Ectodermal cell (in vitro differentiated cells): Measurements from ENCODE around the gene ARFIP2.

Experiments
- H3K27ac ChIP-seq: 2 replicates; pipeline ENCODE4 v1.7.0; 2013; ENCODE audit warnings: mild to moderate bottlenecking, low read depth, low read length; ENCODE audit not compliant: insufficient read depth, poor library complexity, severe bottlenecking
- H3K27me3 ChIP-seq: 2 replicates; pipeline ENCODE4 v1.7.0; 2013; ENCODE audit warnings: mild to moderate bottlenecking, low read length; ENCODE audit not compliant: insufficient read depth, control insufficient read depth, poor library complexity, severe bottlenecking
- H3K36me3 ChIP-seq: one replicate; pipeline ENCODE4 v1.7.0; 2013; ENCODE audit warnings: low read length; ENCODE audit not compliant: control insufficient read depth, insufficient read depth
- H3K4me1 ChIP-seq: one replicate; pipeline ENCODE4 v1.7.0; 2013; ENCODE audit warnings: low read length; ENCODE audit not compliant: control insufficient read depth, insufficient read depth
- H3K4me3 ChIP-seq: 2 replicates; pipeline ENCODE4 v1.7.0; 2013; ENCODE audit warnings: low read depth, low read length, control low read depth; ENCODE audit not compliant: insufficient read depth
- H3K9me3 ChIP-seq: 2 replicates; pipeline ENCODE4 v1.7.0; 2013; ENCODE audit warnings: mild to moderate bottlenecking, low read length, moderate library complexity; ENCODE audit not compliant: control insufficient read depth
- WGBS, 2 experiments: methylation state at CpG; one replicate each; pipeline ENCODE4 v1.1.7; 2013; ENCODE audit warnings: missing lambda C conversion rate in 2 of 2; 5-methylcytosine and 5-hydroxymethylcytosine counted together

The ARFIP2 gene

DNA sequence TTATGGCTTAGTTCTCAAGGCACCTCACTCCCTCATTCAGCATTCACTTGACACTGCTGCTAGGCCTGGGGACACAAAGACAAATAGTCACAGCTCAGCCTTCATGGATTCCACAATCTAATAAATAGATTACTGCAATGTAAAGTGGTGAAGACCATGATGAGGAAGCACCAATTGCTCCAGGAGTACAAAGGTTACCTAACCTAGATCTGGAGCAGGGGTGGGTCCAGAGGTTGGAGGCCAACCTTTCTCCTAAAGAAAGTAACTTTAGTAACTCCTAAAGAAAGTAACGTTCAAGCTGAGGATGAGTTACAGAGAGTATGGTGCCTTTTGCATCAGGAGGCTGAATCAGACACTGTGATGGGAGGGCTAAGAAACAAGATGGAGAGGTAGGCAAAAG, 11.5 kb downstream of the ARFIP2 start:
- Histone ChIP-seq H3K27me3 (no peaks in the 10 kb centered on the region), H3K9me3 (no peaks in the 10 kb centered on the region), H3K27ac (no peak overlapping the region), H3K4me1 (peaks cover 11% of the 10 kb centered on the region), H3K36me3 (no peaks in the 10 kb centered on the region), H3K4me3 (no peak overlapping the region)
- WGBS, 2 experiments, result 91 to 96% methylated on average over 1 of the region's 1 CpG

DNA sequence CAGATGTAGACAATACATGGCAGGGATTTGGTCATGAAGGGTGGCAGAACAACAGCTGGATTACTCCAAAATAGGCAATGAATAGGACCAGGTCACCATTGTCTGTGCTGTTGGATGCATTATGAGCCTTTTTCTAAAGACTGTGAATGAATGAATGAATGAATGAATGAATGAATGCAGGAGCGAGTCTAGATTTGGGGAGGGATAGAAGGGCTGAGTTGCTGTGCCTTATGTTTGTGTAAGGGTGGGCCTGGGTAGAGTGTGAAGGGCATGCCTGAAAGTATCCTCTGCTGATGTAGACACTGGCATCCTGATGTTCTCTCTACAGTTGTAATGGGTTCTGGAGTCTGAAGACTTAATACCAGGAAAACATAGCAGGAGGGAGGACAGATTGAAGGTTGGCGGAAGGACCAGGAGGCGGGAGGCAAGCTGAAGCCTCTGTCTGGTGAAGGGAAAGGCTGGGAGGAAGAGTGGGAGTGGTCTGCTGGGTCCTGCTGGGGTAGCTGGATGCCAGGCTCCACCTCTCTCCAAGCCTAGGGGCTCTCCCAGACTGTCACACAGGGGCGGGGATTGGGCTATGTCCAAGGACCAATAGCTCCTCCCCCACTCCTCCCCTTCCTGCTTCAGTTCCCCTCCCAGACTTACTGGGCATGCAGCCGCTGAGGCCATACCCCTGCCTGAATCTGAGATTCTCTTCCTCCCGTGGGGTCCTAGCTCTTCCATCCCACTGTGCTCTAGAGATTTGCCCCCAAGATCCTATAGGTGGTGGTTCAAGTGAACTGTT, 12.2 kb downstream of the ARFIP2 start:
- Histone ChIP-seq H3K27me3 (no peaks in the 10 kb centered on the region), H3K4me3 (no peak overlapping the region), H3K27ac (no peak overlapping the region), H3K9me3 (no peaks in the 10 kb centered on the region), H3K36me3 (no peaks in the 10 kb centered on the region), H3K4me1 (peaks cover 11% of the 10 kb centered on the region)
- WGBS, 2 experiments, result 19 to 23% methylated on average over 6 of the region's 6 CpGs

DNA sequence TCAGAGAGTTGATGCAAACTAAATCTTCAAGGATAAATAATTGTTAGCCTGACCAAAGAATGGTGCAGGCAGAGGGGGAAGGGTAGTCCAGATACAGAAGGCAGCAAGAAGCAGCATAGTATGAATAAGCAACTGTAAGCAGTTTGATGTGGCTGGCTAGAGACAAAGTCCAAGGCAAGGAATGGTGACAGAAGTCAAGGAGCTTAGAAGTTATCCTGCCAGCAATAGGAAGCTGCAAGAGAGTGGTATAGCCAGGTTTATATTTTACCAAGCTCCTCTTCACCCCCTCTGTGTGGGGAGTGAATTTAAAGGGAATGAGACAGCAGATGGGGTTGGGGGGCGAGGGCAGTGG, 22.1 kb downstream of the ARFIP2 start:
- Histone ChIP-seq H3K27ac (no peak overlapping the region), H3K9me3 (no peaks in the 10 kb centered on the region), H3K27me3 (no peaks in the 10 kb centered on the region), H3K36me3 (peaks cover 2% of the 10 kb centered on the region), H3K4me1 (no peaks in the 10 kb centered on the region), H3K4me3 (no peak overlapping the region)
- 79 to 87% methylated on average over 1 of the region's 1 CpG for WGBS, 2 experiments

DNA sequence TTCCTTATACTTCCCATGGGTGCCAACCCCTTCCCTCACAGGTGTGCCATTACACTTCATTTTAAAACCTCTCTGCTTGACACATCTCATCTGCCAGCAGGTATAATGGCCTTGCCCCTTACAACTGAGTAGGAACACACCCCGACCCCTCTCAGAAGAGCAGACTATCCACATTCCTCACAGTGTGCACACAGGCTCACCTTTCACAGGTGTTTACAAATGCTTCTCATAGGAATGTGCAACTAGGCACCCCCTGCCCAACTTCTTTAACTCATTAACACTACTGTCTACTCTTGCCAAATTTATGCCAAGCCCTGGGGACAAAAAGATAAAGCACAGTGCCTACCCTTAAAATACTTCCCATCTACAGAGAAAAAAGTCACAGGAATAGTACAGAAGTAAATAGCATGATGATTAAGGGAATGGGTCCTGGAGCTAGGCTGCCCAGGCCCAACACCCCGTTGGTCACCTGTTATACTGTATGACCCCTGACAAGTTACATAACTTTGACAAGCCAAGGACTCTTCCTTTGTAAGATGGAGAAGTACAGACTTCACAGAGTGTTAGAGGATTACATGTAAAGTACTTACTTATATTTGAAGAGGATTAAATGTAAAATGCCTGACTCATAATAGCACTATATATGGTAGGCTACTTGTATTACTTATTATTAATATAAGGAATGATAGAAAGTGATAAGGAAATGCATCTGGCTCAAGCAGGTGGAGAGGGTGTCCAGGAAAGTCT, 22.6 kb downstream of the ARFIP2 start:
- Histone ChIP-seq H3K4me1 (no peaks in the 10 kb centered on the region), H3K9me3 (no peaks in the 10 kb centered on the region), H3K27ac (no peak overlapping the region), H3K36me3 (peaks cover 2% of the 10 kb centered on the region), H3K27me3 (no peaks in the 10 kb centered on the region), H3K4me3 (no peak overlapping the region)
- 76 to 88% methylated on average over 2 of the region's 2 CpGs for WGBS, 2 experiments

DNA sequence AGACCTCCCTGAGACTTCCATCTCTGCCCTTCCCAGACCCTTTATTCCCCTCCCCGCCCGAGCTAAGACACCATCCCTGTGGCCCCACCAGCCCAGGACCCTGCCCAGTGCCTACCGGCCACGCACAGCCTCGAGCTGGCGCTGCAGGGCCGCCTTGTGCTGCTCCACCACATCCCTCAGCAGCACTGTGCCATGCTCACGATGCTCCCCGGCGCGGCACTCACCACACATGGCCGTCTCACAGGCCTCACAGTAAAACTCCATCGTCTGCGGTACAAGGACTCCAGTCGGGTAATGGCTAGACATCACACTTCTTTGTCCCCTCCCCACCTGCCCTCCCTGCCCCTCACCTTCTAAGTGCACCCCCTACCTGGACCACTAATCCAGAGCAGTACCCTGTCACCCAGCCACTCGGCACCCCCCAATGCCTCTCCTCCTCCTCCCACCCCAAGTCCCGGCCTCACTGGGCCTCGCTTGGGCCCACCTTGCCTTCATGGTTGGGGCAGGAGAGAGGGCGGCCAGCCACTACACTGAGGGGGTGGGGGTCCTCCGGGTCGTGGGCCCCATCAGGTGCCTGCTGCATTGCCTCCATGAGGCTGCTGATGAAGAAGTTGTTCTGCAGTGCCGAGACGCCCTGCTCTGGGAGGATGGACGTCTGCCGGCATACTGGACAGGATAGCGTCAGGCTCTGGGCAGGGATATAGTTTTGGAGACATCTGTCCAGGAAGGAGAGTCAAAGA, 23.4 kb downstream of the ARFIP2 start:
- no peaks in the 10 kb centered on the region for H3K4me1 ChIP-seq
- 94 to 95% methylated on average over 26 of the region's 26 CpGs for WGBS, 2 experiments
- H3K27ac ChIP-seq, result no peak overlapping the region
- H3K36me3 ChIP-seq, result peaks cover 2% of the 10 kb centered on the region
- no peaks in the 10 kb centered on the region for H3K9me3 ChIP-seq
- no peaks in the 10 kb centered on the region for H3K27me3 ChIP-seq
- no peak overlapping the region for H3K4me3 ChIP-seq

DNA sequence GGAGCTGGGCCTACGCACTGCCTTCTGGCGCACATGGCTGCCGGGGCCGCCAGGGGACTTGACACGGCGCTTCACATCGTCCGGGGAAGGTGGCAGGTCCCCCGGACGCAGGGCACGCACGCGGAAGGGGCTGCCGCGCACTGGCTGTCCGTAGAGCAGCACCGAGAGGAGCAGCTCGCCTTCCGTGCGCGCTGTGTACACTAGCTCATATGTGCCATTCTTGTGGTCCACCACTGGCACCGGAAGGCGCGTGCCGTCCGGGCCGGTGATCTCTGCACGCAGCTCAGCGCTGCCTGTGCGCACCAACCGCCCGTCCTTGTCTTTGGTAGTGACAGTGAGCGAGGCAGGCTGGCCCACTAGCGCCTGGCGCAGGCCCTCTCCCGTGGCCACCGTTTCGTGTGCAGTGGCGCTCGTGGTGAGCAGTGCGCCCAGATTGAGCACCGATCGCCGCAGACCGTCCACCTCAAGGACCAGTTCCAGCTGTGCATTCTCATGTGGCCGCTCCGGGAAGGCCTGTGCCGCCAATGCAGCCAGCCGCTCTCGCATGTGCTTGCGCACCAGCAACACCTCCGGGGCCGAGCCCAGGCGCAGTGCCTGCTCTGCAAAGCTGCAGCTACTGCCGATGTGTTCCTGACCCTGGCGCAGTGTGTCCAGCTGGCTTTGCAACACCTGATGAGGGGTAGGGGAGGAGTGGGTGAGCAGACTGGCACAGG, 24.6 kb downstream of the ARFIP2 start:
- Histone ChIP-seq H3K27ac (no peak overlapping the region), H3K36me3 (peaks cover 2% of the 10 kb centered on the region), H3K4me1 (no peaks in the 10 kb centered on the region), H3K27me3 (no peaks in the 10 kb centered on the region), H3K9me3 (no peaks in the 10 kb centered on the region), H3K4me3 (no peak overlapping the region)
- 96% methylated on average over 56 of the region's 56 CpGs for WGBS, 2 experiments

DNA sequence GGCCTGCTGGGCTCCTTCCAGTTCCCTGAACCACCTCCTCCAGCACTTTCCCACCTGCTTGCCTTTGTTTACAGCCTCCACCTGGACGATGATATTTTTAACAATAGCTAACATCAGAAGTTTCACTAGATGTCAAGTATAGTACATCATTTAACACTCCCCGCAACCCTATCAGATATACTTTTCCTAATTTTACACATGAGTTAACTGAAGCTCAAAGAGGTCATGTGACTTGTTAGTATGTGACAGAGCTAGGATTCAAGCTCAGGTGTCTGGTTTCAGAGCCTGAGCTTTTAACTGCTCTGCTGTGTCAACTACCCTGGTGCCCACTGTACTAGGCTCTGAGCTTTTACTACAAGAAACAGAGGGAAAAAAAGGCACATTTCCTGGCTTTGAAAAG, 26.1 kb downstream of the ARFIP2 start:
- 66% methylated on average over 2 of the region's 2 CpGs for WGBS, 2 experiments
- Histone ChIP-seq H3K27ac (no peak overlapping the region), H3K36me3 (peaks cover 2% of the 10 kb centered on the region), H3K9me3 (no peaks in the 10 kb centered on the region), H3K4me3 (no peak overlapping the region), H3K4me1 (no peaks in the 10 kb centered on the region), H3K27me3 (no peaks in the 10 kb centered on the region)

DNA sequence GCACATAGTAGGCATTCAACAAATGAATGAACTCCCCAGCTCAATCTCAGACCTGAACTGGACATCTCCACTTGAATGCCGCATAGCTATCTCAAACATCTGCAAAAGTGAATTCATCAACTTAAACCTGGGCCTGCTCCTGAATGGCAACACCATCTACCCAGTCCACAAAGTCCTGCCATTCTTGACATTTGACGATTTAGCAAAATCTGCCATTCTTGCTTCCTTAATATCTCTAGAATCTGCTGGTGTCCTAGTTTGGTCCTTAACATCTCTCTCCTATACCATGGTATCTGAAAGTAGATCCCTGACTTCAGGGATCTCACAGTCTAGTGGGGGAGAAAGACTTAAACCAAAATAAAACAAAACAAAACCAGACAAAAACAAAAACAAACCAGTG, 28.0 kb downstream of the ARFIP2 start:
- no peaks in the 10 kb centered on the region for H3K9me3 ChIP-seq
- no peak overlapping the region for H3K4me3 ChIP-seq
- H3K4me1 ChIP-seq, result no peaks in the 10 kb centered on the region
- H3K36me3 ChIP-seq, result peaks cover 2% of the 10 kb centered on the region
- no peak overlapping the region for H3K27ac ChIP-seq
- no peaks in the 10 kb centered on the region for H3K27me3 ChIP-seq
- WGBS, 2 experiments, result 93 to 94% methylated on average over 2 of the region's 2 CpGs

DNA sequence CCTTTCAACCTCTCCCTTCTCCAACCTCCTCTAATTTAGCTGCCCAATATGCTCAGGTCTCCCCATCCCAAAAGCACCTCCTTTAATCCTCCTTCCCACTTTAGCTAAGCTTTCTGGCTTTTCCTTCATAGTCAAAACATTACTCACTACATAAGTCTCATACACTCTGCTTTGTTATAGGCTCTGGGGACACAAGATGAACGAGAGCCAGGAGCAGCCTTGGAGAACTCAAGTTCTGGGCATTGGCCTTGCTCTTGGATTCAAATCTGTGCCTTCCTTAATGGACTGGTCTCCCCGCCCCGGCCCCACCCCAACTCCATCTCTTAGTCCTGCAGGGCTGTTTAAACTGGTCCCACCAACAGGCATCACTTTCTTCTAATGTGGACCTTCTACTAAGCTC, 28.9 kb downstream of the ARFIP2 start:
- Histone ChIP-seq H3K27me3 (no peaks in the 10 kb centered on the region), H3K4me1 (no peaks in the 10 kb centered on the region), H3K36me3 (peaks cover 2% of the 10 kb centered on the region), H3K27ac (no peak overlapping the region), H3K9me3 (no peaks in the 10 kb centered on the region), H3K4me3 (no peak overlapping the region)
- 91 to 93% methylated on average over 3 of the region's 3 CpGs for WGBS, 2 experiments

DNA sequence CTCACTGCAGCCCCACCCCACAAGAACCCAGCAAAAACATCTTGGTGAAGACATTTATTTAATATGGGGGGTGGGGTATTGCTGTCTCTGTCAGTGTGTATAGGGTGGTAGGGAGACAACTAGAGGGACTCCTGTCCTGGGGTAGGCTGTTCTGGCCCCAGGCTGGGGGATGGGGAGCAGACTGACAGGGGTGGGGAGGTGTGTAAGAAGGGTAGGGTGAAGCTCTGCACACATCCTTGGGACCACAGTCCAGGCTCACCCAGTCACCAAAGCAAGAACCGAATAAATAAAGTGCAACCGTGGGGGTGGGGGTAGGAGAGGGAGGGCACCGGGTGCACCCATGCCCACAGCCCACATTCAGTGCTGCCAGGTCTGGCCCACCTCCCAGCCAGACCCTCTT, 32.6 kb downstream of the ARFIP2 start:
- 94 to 95% methylated on average over 3 of the region's 3 CpGs for WGBS, 2 experiments
- Histone ChIP-seq H3K4me3 (no peak overlapping the region), H3K27ac (no peak overlapping the region), H3K36me3 (no peaks in the 10 kb centered on the region), H3K27me3 (no peaks in the 10 kb centered on the region), H3K9me3 (no peaks in the 10 kb centered on the region), H3K4me1 (no peaks in the 10 kb centered on the region)
